ENCODE data around the gene SPACA5. TPM values are rescaled to one million over a fixed set of nuclear protein-coding genes. Genes with fewer than 3 reads are reported as not detected.

Gene SPACA5
- total RNA-seq, 1 experiment from 2014 or later: not detected

Other genes with a start within 250 kb of the SPACA5 start
- 0.49 and 9.5 TPM in 2 replicates for gene ZNF81, start 170.1 kb upstream of the SPACA5 start, total RNA-seq (2014; rRNA removed; shearing (Covaris generic); ENCODE audit: low replicate concordance)
- gene ZNF182, start 3.0 kb upstream of the SPACA5 start, total RNA-seq (2014; rRNA removed; shearing (Covaris generic); ENCODE audit: low replicate concordance): 6.5 and 9.6 TPM in 2 replicates
- gene ZNF630, start 64.7 kb downstream of the SPACA5 start, total RNA-seq (2014; rRNA removed; shearing (Covaris generic); ENCODE audit: low replicate concordance): 4.5 and 21.3 TPM in 2 replicates
- not detected in 2 replicates for gene SPACA5B, start 123.6 kb downstream of the SPACA5 start, total RNA-seq (2014; rRNA removed; shearing (Covaris generic); ENCODE audit: low replicate concordance)
- gene SSX5, start 189.8 kb downstream of the SPACA5 start, total RNA-seq (2014; rRNA removed; shearing (Covaris generic); ENCODE audit: low replicate concordance): 0.26 TPM in 1 of 2 replicates, not detected in the other
- gene SSX1, start 248.4 kb downstream of the SPACA5 start, total RNA-seq (2014; rRNA removed; shearing (Covaris generic); ENCODE audit: low replicate concordance): 0.51 and 1.2 TPM in 2 replicates

Measured in Caki2 (cell line).